DND-41 (cell line): ENCODE results near the gene TMEM245.

Source experiments
- EZH2 ChIP-seq: IDR thresholded peaks from 3 replicates; pipeline ENCODE4 v1.6.1; 2012; ENCODE audit warnings: borderline replicate concordance, low read depth, mild to moderate bottlenecking, moderate library complexity, low read length, inconsistent platforms; ENCODE audit not compliant: severe bottlenecking
- TF ChIP-seq, protein P1 (sequence below): IDR thresholded peaks from 2 replicates; pipeline ENCODE4 v1.5.1; 2012; ENCODE audit warnings: borderline replicate concordance, low read length, moderate library complexity, mild to moderate bottlenecking; ENCODE audit not compliant: poor library complexity, severe bottlenecking; ENCODE audit errors: extremely low read depth

DNA sequence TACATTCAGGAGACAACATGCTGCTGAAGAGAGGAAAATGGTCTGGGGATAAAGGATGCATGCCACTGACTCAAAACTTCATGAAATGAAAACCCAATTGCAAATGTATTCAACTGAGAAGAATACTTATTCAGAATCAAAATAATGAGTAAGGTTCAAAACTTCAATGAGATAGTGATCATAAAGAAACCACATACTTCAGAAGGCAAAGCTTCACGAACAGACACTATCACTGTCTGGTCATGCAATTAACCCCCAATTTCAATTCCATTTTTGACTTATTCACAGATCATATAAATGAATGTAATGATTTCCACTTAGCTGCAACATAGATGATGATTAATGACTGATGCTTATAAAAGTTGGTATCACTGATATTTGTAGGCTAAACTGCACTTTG is 73.4 kb downstream of the TMEM245 start:
- TF ChIP-seq, protein P1, sequence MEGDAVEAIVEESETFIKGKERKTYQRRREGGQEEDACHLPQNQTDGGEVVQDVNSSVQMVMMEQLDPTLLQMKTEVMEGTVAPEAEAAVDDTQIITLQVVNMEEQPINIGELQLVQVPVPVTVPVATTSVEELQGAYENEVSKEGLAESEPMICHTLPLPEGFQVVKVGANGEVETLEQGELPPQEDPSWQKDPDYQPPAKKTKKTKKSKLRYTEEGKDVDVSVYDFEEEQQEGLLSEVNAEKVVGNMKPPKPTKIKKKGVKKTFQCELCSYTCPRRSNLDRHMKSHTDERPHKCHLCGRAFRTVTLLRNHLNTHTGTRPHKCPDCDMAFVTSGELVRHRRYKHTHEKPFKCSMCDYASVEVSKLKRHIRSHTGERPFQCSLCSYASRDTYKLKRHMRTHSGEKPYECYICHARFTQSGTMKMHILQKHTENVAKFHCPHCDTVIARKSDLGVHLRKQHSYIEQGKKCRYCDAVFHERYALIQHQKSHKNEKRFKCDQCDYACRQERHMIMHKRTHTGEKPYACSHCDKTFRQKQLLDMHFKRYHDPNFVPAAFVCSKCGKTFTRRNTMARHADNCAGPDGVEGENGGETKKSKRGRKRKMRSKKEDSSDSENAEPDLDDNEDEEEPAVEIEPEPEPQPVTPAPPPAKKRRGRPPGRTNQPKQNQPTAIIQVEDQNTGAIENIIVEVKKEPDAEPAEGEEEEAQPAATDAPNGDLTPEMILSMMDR, result no peak
- no peak for TF ChIP-seq EZH2
